BE2C (cell line): ENCODE data around the gene LYPD3.

Experiments
- DNase-seq: peaks from one replicate; pipeline ENCODE4 v3.0.0-alpha.2; 2020
- H3K27me3 ChIP-seq: fragments of 250-450 bp; sonication (Bioruptor Pico); 2 replicates; pipeline ENCODE4 v1.5.1; 2020; ENCODE audit warnings: mild to moderate bottlenecking
- H3K36me3 ChIP-seq: fragments of 250-450 bp; sonication (Bioruptor Pico); 2 replicates; pipeline ENCODE4 v1.5.1; 2020; ENCODE audit warnings: mild to moderate bottlenecking
- H3K4me1 ChIP-seq: fragments of 250-450 bp; sonication (Bioruptor Pico); 2 replicates; pipeline ENCODE4 v1.5.1; 2020
- H3K4me3 ChIP-seq: 2 replicates; pipeline ENCODE4 v1.5.1; 2011; ENCODE audit warnings: low read depth, low read length
- H3K9me3 ChIP-seq: fragments of 250-450 bp; sonication (Bioruptor Pico); 2 replicates; pipeline ENCODE4 v1.5.1; 2020
- TF ChIP-seq, protein P1 (sequence below): IDR thresholded peaks from 2 replicates; pipeline ENCODE4 v1.5.1; 2012; ENCODE audit warnings: mild to moderate bottlenecking, low read depth, low read length

Gene LYPD3

DNA sequence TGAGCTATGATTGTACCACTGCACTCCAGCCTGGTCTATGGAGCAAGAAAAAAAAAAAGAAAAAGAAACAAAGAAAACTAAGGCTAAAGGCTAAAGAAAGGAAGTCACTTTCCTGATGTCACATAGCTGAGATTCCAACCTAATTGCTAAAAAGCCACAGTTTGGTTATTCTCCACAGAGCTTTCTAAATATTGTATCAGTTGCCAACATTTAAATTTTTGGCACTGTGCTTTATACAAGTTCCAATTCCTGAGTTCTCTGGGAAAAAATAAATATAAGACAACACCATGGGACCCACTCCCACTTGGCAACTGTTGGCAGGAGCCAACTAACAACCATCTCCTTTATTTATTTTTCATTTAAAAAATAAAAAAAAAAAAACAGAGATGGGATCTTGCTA lies 11.2 kb upstream of the LYPD3 start:
- H3K4me3 ChIP-seq = no peak overlapping the region
- TF ChIP-seq, protein P1, sequence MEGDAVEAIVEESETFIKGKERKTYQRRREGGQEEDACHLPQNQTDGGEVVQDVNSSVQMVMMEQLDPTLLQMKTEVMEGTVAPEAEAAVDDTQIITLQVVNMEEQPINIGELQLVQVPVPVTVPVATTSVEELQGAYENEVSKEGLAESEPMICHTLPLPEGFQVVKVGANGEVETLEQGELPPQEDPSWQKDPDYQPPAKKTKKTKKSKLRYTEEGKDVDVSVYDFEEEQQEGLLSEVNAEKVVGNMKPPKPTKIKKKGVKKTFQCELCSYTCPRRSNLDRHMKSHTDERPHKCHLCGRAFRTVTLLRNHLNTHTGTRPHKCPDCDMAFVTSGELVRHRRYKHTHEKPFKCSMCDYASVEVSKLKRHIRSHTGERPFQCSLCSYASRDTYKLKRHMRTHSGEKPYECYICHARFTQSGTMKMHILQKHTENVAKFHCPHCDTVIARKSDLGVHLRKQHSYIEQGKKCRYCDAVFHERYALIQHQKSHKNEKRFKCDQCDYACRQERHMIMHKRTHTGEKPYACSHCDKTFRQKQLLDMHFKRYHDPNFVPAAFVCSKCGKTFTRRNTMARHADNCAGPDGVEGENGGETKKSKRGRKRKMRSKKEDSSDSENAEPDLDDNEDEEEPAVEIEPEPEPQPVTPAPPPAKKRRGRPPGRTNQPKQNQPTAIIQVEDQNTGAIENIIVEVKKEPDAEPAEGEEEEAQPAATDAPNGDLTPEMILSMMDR = no peak
- no peaks in the 10 kb centered on the region for H3K27me3 ChIP-seq
- H3K9me3 ChIP-seq = no peaks in the 10 kb centered on the region; the same call in 1 of the 2 replicates
- DNase-seq = no peak
- no peaks in the 10 kb centered on the region for H3K4me1 ChIP-seq
- no peaks in the 10 kb centered on the region for H3K36me3 ChIP-seq

GRCh38 chr19:43474986-43475705 lies 9.7 kb upstream of the LYPD3 start:
- Histone ChIP-seq H3K4me1 (no peaks in the 10 kb centered on the region), H3K27me3 (no peaks in the 10 kb centered on the region), H3K9me3 (no peaks in the 10 kb centered on the region; the same call in 1 of the 2 replicates), H3K36me3 (no peaks in the 10 kb centered on the region), H3K4me3 (peak overlapping the region; percentile 38)
- TF ChIP-seq, protein P1 = no peak
- peak; percentile 98 for DNase-seq

DNA sequence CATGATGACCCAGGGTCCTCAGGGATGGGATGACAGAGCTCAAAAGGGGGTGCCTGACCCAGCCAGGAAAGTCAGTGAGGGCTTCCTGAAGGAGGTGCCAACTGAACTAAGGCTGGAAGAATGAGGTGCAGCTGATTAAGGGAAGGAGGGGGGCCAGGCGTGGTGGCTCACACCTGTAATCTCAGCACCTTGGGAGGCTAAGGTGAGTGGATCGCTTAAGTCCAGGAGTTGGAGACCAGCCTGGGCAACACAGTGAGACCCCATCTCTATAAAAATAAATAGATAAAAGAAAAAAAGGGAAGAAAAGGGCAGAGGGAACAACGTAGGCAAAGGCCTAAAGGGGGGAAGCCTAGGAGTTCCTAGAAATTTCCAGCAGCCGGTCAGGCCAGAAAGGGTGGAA lies 9.1 kb upstream of the LYPD3 start:
- DNase-seq = no peak
- no peak overlapping the region for H3K4me3 ChIP-seq
- H3K9me3 ChIP-seq = no peaks in the 10 kb centered on the region; the same call in 1 of the 2 replicates
- TF ChIP-seq, protein P1 = no peak
- H3K36me3 ChIP-seq = no peaks in the 10 kb centered on the region
- H3K4me1 ChIP-seq = no peaks in the 10 kb centered on the region
- H3K27me3 ChIP-seq = no peaks in the 10 kb centered on the region

DNA sequence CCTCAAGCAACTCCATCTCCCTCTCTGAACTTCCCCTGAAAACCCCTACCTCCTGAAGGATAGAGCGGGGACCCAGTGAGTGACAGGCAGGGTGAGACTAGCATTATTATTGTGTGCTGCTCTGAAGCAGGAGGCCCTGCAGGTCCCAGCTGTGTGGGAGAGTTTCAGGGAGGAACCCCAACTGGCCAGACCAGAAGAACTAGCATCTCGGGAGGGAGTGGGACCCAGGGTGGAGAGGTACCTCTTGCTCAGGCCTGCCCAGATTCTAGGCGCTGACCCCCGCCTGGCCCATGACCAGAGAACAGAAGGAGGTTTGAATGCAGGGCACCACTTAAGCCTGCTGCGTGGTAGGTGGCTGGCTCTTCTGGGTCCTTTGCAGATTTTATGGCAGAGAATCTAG lies 5.7 kb upstream of the LYPD3 start:
- H3K4me1 ChIP-seq = no peaks in the 10 kb centered on the region
- no peak for DNase-seq

DNA sequence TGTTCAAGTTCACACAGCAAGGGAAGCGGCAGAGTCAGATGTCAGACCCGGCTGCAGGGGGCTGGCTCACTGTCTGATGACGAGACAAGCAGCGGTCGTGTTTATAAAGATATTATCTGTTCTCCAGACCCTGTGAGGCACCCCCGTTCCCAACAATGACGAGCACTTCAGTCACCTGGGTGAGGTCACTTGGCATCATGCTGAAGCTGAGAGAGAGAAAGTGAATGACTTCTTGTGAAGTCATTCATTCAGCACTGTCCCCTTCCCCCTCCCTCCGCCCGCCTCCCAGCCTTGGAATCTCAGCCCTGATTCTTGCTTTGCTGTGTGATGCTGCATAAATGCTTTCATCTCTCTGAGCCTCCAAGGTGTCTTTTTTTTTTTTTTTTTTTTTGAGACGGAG lies 4.9 kb upstream of the LYPD3 start:
- H3K4me1 ChIP-seq = no peaks in the 10 kb centered on the region
- TF ChIP-seq, protein P1 = no peak
- no peak overlapping the region for H3K4me3 ChIP-seq
- H3K9me3 ChIP-seq = no peaks in the 10 kb centered on the region; the same call in 1 of the 2 replicates
- H3K36me3 ChIP-seq = no peaks in the 10 kb centered on the region
- DNase-seq = no peak
- no peaks in the 10 kb centered on the region for H3K27me3 ChIP-seq

More for the DNA sequence above, 5.7 kb upstream of the LYPD3 start:
- Histone ChIP-seq H3K9me3 (no peaks in the 10 kb centered on the region; the same call in 1 of the 2 replicates), H3K4me3 (no peak overlapping the region), H3K27me3 (no peaks in the 10 kb centered on the region), H3K36me3 (no peaks in the 10 kb centered on the region)
- TF ChIP-seq, protein P1 = no peak

GRCh38 chr19:43469160-43469480 lies 3.7 kb upstream of the LYPD3 start:
- Histone ChIP-seq H3K4me3 (no peak overlapping the region), H3K4me1 (no peaks in the 10 kb centered on the region), H3K9me3 (no peaks in the 10 kb centered on the region; the same call in 1 of the 2 replicates), H3K36me3 (no peaks in the 10 kb centered on the region), H3K27me3 (no peaks in the 10 kb centered on the region)
- TF ChIP-seq, protein P1 = no peak
- no peak for DNase-seq
